ENCODE results near the gene ABCF2.

Gene ABCF2

GRCh38 chr7:151243408-151244195 lies 16.6 kb upstream of the ABCF2 start:
- peaks cover 29% of the 10 kb centered on the region for H3K27me3 Mint-ChIP-seq

GRCh38 chr7:151243045-151243349 lies 16.0 kb upstream of the ABCF2 start:
- Mint-ChIP-seq H3K4me1 (peaks cover 34% of the 10 kb centered on the region), H3K36me3 (ENCODE audit: insufficient read depth) (peaks cover 14% of the 10 kb centered on the region), H3K9me3 (no peaks in the 10 kb centered on the region), H3K27me3 (peaks cover 23% of the 10 kb centered on the region), H3K4me3 (peak overlapping the region; percentile 70), H3K27ac (ENCODE audit: low read depth) (peak overlapping the region; percentile 65)
- no peak for ATAC-seq (replicated peaks; ENCODE audit: extremely low read depth, poor library complexity, severe bottlenecking)
- no peak for DNase-seq (ENCODE audit: low spot score in 2 of 2)

More at GRCh38 chr7:151243408-151244195, 16.6 kb upstream of the ABCF2 start:
- no peaks in the 10 kb centered on the region for H3K9me3 Mint-ChIP-seq
- H3K36me3 Mint-ChIP-seq (ENCODE audit: insufficient read depth), result peaks cover 16% of the 10 kb centered on the region
- DNase-seq (ENCODE audit: low spot score in 2 of 2) (no peak), ATAC-seq (replicated peaks; ENCODE audit: extremely low read depth, poor library complexity, severe bottlenecking) (peak; percentile 53)
- H3K27ac Mint-ChIP-seq (ENCODE audit: low read depth), result peak overlapping the region; percentile 65
- peaks cover 40% of the 10 kb centered on the region for H3K4me1 Mint-ChIP-seq
- H3K4me3 Mint-ChIP-seq, result peak overlapping the region; percentile 70

- Mint-ChIP-seq H3K4me3 (no peak overlapping the region), H3K27ac (ENCODE audit: low read depth) (peak overlapping the region; percentile 65), H3K36me3 (ENCODE audit: insufficient read depth) (peaks cover 14% of the 10 kb centered on the region), H3K27me3 (peaks cover 17% of the 10 kb centered on the region), H3K4me1 (peaks cover 29% of the 10 kb centered on the region), H3K9me3 (no peaks in the 10 kb centered on the region)
- DNase-seq (ENCODE audit: low spot score in 2 of 2) (no peak), ATAC-seq (replicated peaks; ENCODE audit: extremely low read depth, poor library complexity, severe bottlenecking) (no peak)
These were observed 15.4 kb upstream of the ABCF2 start for GRCh38 chr7:151242159-151243044.

GRCh38 chr7:151241755-151242096 lies 14.7 kb upstream of the ABCF2 start:
- H3K27ac Mint-ChIP-seq (ENCODE audit: low read depth), result no peak overlapping the region
- DNase-seq (ENCODE audit: low spot score in 2 of 2) (no peak), ATAC-seq (replicated peaks; ENCODE audit: extremely low read depth, poor library complexity, severe bottlenecking) (no peak)
- no peak overlapping the region for H3K4me3 Mint-ChIP-seq
- peaks cover 29% of the 10 kb centered on the region for H3K4me1 Mint-ChIP-seq
- peaks cover 17% of the 10 kb centered on the region for H3K36me3 Mint-ChIP-seq (ENCODE audit: insufficient read depth)
- H3K9me3 Mint-ChIP-seq, result no peaks in the 10 kb centered on the region
- peaks cover 10% of the 10 kb centered on the region for H3K27me3 Mint-ChIP-seq

GRCh38 chr7:151240942-151241754 lies 14.1 kb upstream of the ABCF2 start:
- Mint-ChIP-seq H3K27ac (ENCODE audit: low read depth) (no peak overlapping the region), H3K4me1 (peaks cover 24% of the 10 kb centered on the region), H3K27me3 (peaks cover 4% of the 10 kb centered on the region), H3K9me3 (no peaks in the 10 kb centered on the region), H3K4me3 (no peak overlapping the region), H3K36me3 (ENCODE audit: insufficient read depth) (peaks cover 19% of the 10 kb centered on the region)
- DNase-seq (ENCODE audit: low spot score in 2 of 2) (no peak), ATAC-seq (replicated peaks; ENCODE audit: extremely low read depth, poor library complexity, severe bottlenecking) (no peak)

- no peaks in the 10 kb centered on the region for H3K27me3 Mint-ChIP-seq
- H3K4me1 Mint-ChIP-seq, result peaks cover 21% of the 10 kb centered on the region
- no peak for ATAC-seq (replicated peaks; ENCODE audit: extremely low read depth, poor library complexity, severe bottlenecking)
- H3K27ac Mint-ChIP-seq (ENCODE audit: low read depth), result no peak overlapping the region
- DNase-seq (ENCODE audit: low spot score in 2 of 2), result no peak
- peaks cover 19% of the 10 kb centered on the region for H3K36me3 Mint-ChIP-seq (ENCODE audit: insufficient read depth)
- no peak overlapping the region for H3K4me3 Mint-ChIP-seq
- H3K9me3 Mint-ChIP-seq, result no peaks in the 10 kb centered on the region
These were observed 13.5 kb upstream of the ABCF2 start for GRCh38 chr7:151240536-151240935.

- peaks cover 19% of the 10 kb centered on the region for H3K36me3 Mint-ChIP-seq (ENCODE audit: insufficient read depth)
- no peak overlapping the region for H3K27ac Mint-ChIP-seq (ENCODE audit: low read depth)
- no peak for DNase-seq (ENCODE audit: low spot score in 2 of 2)
- H3K4me1 Mint-ChIP-seq, result peaks cover 21% of the 10 kb centered on the region
- H3K27me3 Mint-ChIP-seq, result no peaks in the 10 kb centered on the region
- H3K4me3 Mint-ChIP-seq, result no peak overlapping the region
- no peak for ATAC-seq (replicated peaks; ENCODE audit: extremely low read depth, poor library complexity, severe bottlenecking)
- no peaks in the 10 kb centered on the region for H3K9me3 Mint-ChIP-seq
These were observed 12.9 kb upstream of the ABCF2 start for GRCh38 chr7:151239837-151240459.

GRCh38 chr7:151238924-151239836 lies 12.2 kb upstream of the ABCF2 start:
- ATAC-seq (replicated peaks; ENCODE audit: extremely low read depth, poor library complexity, severe bottlenecking), result no peak
- H3K36me3 Mint-ChIP-seq (ENCODE audit: insufficient read depth), result peaks cover 21% of the 10 kb centered on the region

GRCh38 chr7:151238190-151238810 lies 11.3 kb upstream of the ABCF2 start:
- H3K4me3 Mint-ChIP-seq, result no peak overlapping the region
- ATAC-seq (replicated peaks; ENCODE audit: extremely low read depth, poor library complexity, severe bottlenecking), result no peak
- no peak for DNase-seq (ENCODE audit: low spot score in 2 of 2)
- peaks cover 19% of the 10 kb centered on the region for H3K36me3 Mint-ChIP-seq (ENCODE audit: insufficient read depth)
- H3K27ac Mint-ChIP-seq (ENCODE audit: low read depth), result no peak overlapping the region
- no peaks in the 10 kb centered on the region for H3K27me3 Mint-ChIP-seq
- H3K9me3 Mint-ChIP-seq, result no peaks in the 10 kb centered on the region
- peaks cover 17% of the 10 kb centered on the region for H3K4me1 Mint-ChIP-seq

More at GRCh38 chr7:151238924-151239836, 12.2 kb upstream of the ABCF2 start:
- H3K4me3 Mint-ChIP-seq, result no peak overlapping the region
- H3K9me3 Mint-ChIP-seq, result no peaks in the 10 kb centered on the region
- no peaks in the 10 kb centered on the region for H3K27me3 Mint-ChIP-seq
- no peak overlapping the region for H3K27ac Mint-ChIP-seq (ENCODE audit: low read depth)
- no peak for DNase-seq (ENCODE audit: low spot score in 2 of 2)
- peaks cover 17% of the 10 kb centered on the region for H3K4me1 Mint-ChIP-seq

- Mint-ChIP-seq H3K27ac (ENCODE audit: low read depth) (no peak overlapping the region), H3K4me3 (no peak overlapping the region), H3K36me3 (ENCODE audit: insufficient read depth) (peaks cover 24% of the 10 kb centered on the region), H3K4me1 (peaks cover 18% of the 10 kb centered on the region), H3K9me3 (no peaks in the 10 kb centered on the region), H3K27me3 (no peaks in the 10 kb centered on the region)
- DNase-seq (ENCODE audit: low spot score in 2 of 2) (no peak), ATAC-seq (replicated peaks; ENCODE audit: extremely low read depth, poor library complexity, severe bottlenecking) (no peak)
These were observed 10.5 kb upstream of the ABCF2 start for GRCh38 chr7:151237244-151238189.
